HG03457 (cell line): Measurements from ENCODE around the gene HGD.
"Not testable (repeated sequence)": the region's sequence is repeated elsewhere in the genome, so short reads cannot be mapped to it uniquely, and the experiment has no call there.

ENCODE experiments used
- ATAC-seq: cut with Tn5 transposase; IDR thresholded peaks from one replicate; pipeline ENCODE4 v1.9.1; 2021; ENCODE audit warnings: moderate number of reproducible peaks; ENCODE audit not compliant: unreplicated experiment

HGD gene

GRCh38 chr3:120640231-120640630 is 41.8 kb downstream of the HGD start:
- ATAC-seq: no peak

- not testable (repeated sequence) for ATAC-seq
These were observed 43.2 kb downstream of the HGD start for GRCh38 chr3:120638820-120639219.

GRCh38 chr3:120637851-120638559 is 44.0 kb downstream of the HGD start:
- ATAC-seq: no peak

- no peak for ATAC-seq
These were observed 45.1 kb downstream of the HGD start for GRCh38 chr3:120636795-120637401.

- ATAC-seq: no peak
These were observed 47.5 kb downstream of the HGD start for GRCh38 chr3:120634539-120634938.

GRCh38 chr3:120625159-120625586 is 56.9 kb downstream of the HGD start:
- ATAC-seq: no peak

GRCh38 chr3:120623727-120624093 is 58.3 kb downstream of the HGD start:
- ATAC-seq: no peak

- no peak for ATAC-seq
These were observed 58.9 kb downstream of the HGD start for GRCh38 chr3:120622870-120623726.

GRCh38 chr3:120622457-120622856 is 59.6 kb downstream of the HGD start:
- ATAC-seq: no peak

- not testable (repeated sequence) for ATAC-seq
These were observed 65.3 kb downstream of the HGD start for GRCh38 chr3:120616745-120617144.

GRCh38 chr3:120615847-120616609 is 66.0 kb downstream of the HGD start:
- ATAC-seq: no peak

- ATAC-seq: no peak
These were observed 67.3 kb downstream of the HGD start for GRCh38 chr3:120614765-120615164.

GRCh38 chr3:120608506-120608905 is 73.5 kb downstream of the HGD start:
- ATAC-seq: no peak

GRCh38 chr3:120604784-120605183 is 77.3 kb downstream of the HGD start:
- no peak for ATAC-seq

- ATAC-seq: no peak
These were observed 77.7 kb downstream of the HGD start for GRCh38 chr3:120604382-120604781.

- no peak for ATAC-seq
These were observed 79.4 kb downstream of the HGD start for GRCh38 chr3:120602682-120603081.

- no peak for ATAC-seq
These were observed 80.5 kb downstream of the HGD start for GRCh38 chr3:120601554-120601953.

- ATAC-seq: no peak
These were observed 82.8 kb downstream of the HGD start for GRCh38 chr3:120599211-120599610.

- peak; percentile 40 for ATAC-seq
These were observed 84.5 kb downstream of the HGD start for GRCh38 chr3:120597445-120598049.

- ATAC-seq: no peak
These were observed 85.2 kb downstream of the HGD start for GRCh38 chr3:120596853-120597223.
